Calu3 (cell line): ENCODE data around the gene SLCO3A1. TPM values are rescaled to one million over a fixed set of nuclear protein-coding genes. Genes with fewer than 3 reads are reported as not detected.

Experiments
- BruUV-seq: library from RNA; stranded (reverse); fragments of 400-500 nt; replicated peaks from 2 replicates; lab custom pipeline; 2021; lab: Mats Ljungman, UMichigan
- CTCF ChIA-PET: fragments of 300-600 bp; sonication (Branson Sonifier 250); formaldehyde crosslinking; loops from one replicate; lab custom pipeline; 2022; ENCODE audit warnings: antibody characterized with exemption; lab: Charles Lee
- DNase-seq: peaks from one replicate; pipeline ENCODE4 v3.0.0; 2022
- H3K27ac Mint-ChIP-seq: one replicate; pipeline ENCODE4 v1.8.0; 2022; ENCODE audit warnings: mixed read lengths; ENCODE audit not compliant: unreplicated experiment
- H3K27me3 Mint-ChIP-seq: one replicate; pipeline ENCODE4 v1.8.0; 2022; ENCODE audit warnings: mixed read lengths; ENCODE audit not compliant: unreplicated experiment
- H3K36me3 Mint-ChIP-seq: one replicate; pipeline ENCODE4 v1.8.0; 2022; ENCODE audit warnings: mild to moderate bottlenecking, moderate library complexity, mixed read lengths; ENCODE audit not compliant: insufficient read depth, unreplicated experiment
- H3K4me1 Mint-ChIP-seq: one replicate; pipeline ENCODE4 v1.8.0; 2022; ENCODE audit warnings: mild to moderate bottlenecking, low read depth, mixed read lengths; ENCODE audit not compliant: unreplicated experiment
- H3K4me3 Mint-ChIP-seq: one replicate; pipeline ENCODE4 v1.8.0; 2022; ENCODE audit warnings: mild to moderate bottlenecking, low read depth, moderate library complexity, mixed read lengths; ENCODE audit not compliant: unreplicated experiment
- H3K9me3 Mint-ChIP-seq: one replicate; pipeline ENCODE4 v1.8.0; 2022; ENCODE audit warnings: low read depth, mixed read lengths; ENCODE audit not compliant: unreplicated experiment
- CTCF ChIP-seq: fragments of 200-600 bp; IDR thresholded peaks from one replicate; pipeline ENCODE4 v1.8.0; 2022; ENCODE audit warnings: antibody characterized with exemption; ENCODE audit not compliant: unreplicated experiment
- intact Hi-C: fragments of 100-400 bp; cut with micrococcal nuclease; formaldehyde crosslinking; loops from one replicate; pipeline ENCODE4 v1.10.0; 2022; ENCODE audit not compliant: unreplicated experiment
- total RNA-seq: library from RNA; stranded (reverse); gene quantifications from 2 replicates; pipeline ENCODE4 v1.2.3, GENCODE V29; 2022

Gene SLCO3A1
- total RNA-seq, 1 experiment from 2014 or later = 65.9 TPM

GRCh38 chr15:91976966-91977365 lies 123.5 kb downstream of the SLCO3A1 start:
- no peak overlapping the region for H3K27ac Mint-ChIP-seq
- no peak for TF ChIP-seq CTCF
- no peaks in the 10 kb centered on the region for H3K27me3 Mint-ChIP-seq
- intact Hi-C loops = no loop called here
- H3K4me1 Mint-ChIP-seq = peaks cover 75% of the 10 kb centered on the region
- DNase-seq = no peak
- H3K4me3 Mint-ChIP-seq = no peak overlapping the region
- BruUV-seq = no TSS peak
- H3K9me3 Mint-ChIP-seq = no peaks in the 10 kb centered on the region
- peaks cover 5% of the 10 kb centered on the region for H3K36me3 Mint-ChIP-seq
- CTCF ChIA-PET = no interaction called here

- Mint-ChIP-seq H3K4me1 (peaks cover 47% of the 10 kb centered on the region), H3K27ac (no peak overlapping the region), H3K9me3 (no peaks in the 10 kb centered on the region), H3K4me3 (no peak overlapping the region), H3K36me3 (no peaks in the 10 kb centered on the region), H3K27me3 (no peaks in the 10 kb centered on the region)
- BruUV-seq = no TSS peak
- intact Hi-C loops = no loop called here
- no peak for TF ChIP-seq CTCF
- DNase-seq = no peak
- CTCF ChIA-PET = interaction anchor here (1.9 kb wide), 1 partner anchor 126 kb away, joined by 4 read pairs; the partner anchor contains the start of gene SLCO3A1
Measured at GRCh38 chr15:91980502-91981267, 127.2 kb downstream of the SLCO3A1 start.

- H3K9me3 Mint-ChIP-seq = no peaks in the 10 kb centered on the region
- no peak overlapping the region for H3K27ac Mint-ChIP-seq
- CTCF ChIA-PET = interaction anchor here (0.7 to 1.9 kb wide), 7 partner anchors 16 to 128 kb away, joined by 3 to 5 read pairs (median 4); partner anchors contain the start of gene SLCO3A1
- H3K4me1 Mint-ChIP-seq = peaks cover 36% of the 10 kb centered on the region
- no peaks in the 10 kb centered on the region for H3K36me3 Mint-ChIP-seq
- no TSS peak for BruUV-seq
- no peak overlapping the region for H3K4me3 Mint-ChIP-seq
- intact Hi-C loops = no loop called here
- no peak for TF ChIP-seq CTCF
- no peaks in the 10 kb centered on the region for H3K27me3 Mint-ChIP-seq
- no peak for DNase-seq
Measured at GRCh38 chr15:91981821-91982800, 128.6 kb downstream of the SLCO3A1 start.

- Mint-ChIP-seq H3K4me1 (peaks cover 21% of the 10 kb centered on the region), H3K9me3 (no peaks in the 10 kb centered on the region), H3K4me3 (no peak overlapping the region), H3K27ac (no peak overlapping the region), H3K36me3 (no peaks in the 10 kb centered on the region), H3K27me3 (no peaks in the 10 kb centered on the region)
- CTCF ChIA-PET = no interaction called here
- TF ChIP-seq CTCF = no peak
- intact Hi-C loops = no loop called here
- no TSS peak for BruUV-seq
- no peak for DNase-seq
Measured at GRCh38 chr15:91983729-91984340, 130.3 kb downstream of the SLCO3A1 start.
